Measurements from ENCODE around the gene NELFB. TPM values are rescaled to one million over a fixed set of nuclear protein-coding genes. Genes with fewer than 3 reads are reported as not detected.

Gene NELFB
- total RNA-seq, 1 donor from 2014 or later = 22.2 TPM

GRCh38 chr9:137301081-137301947, 46.2 kb downstream of the NELFB start:
- no peak for DNase-seq (ENCODE audit: low spot score)
- ATAC-seq = peak; percentile 24

GRCh38 chr9:137302118-137302448, 47.0 kb downstream of the NELFB start, which contains the start of gene NRARP:
NRARP (minus strand) TSS chr9:137302271; CDS start chr9:137301928, 343 bp downstream.
- DNase-seq (ENCODE audit: low spot score) = peak; percentile 75
- peak; percentile 57 for ATAC-seq

GRCh38 chr9:137302449-137303150, 47.5 kb downstream of the NELFB start:
- ATAC-seq = no peak
- no peak for DNase-seq (ENCODE audit: low spot score)

GRCh38 chr9:137303151-137303892, 48.2 kb downstream of the NELFB start:
- DNase-seq (ENCODE audit: low spot score) = no peak
- ATAC-seq = no peak

GRCh38 chr9:137303893-137304382, 48.8 kb downstream of the NELFB start:
- no peak for ATAC-seq
- DNase-seq (ENCODE audit: low spot score) = no peak

- no peak for ATAC-seq
These were observed 49.4 kb downstream of the NELFB start for GRCh38 chr9:137304383-137305059.

GRCh38 chr9:137305060-137305797, 50.1 kb downstream of the NELFB start:
- ATAC-seq = peak; percentile 31
- DNase-seq (ENCODE audit: low spot score) = peak; percentile 48

More at GRCh38 chr9:137304383-137305059, 49.4 kb downstream of the NELFB start:
- peak; percentile 44 for DNase-seq (ENCODE audit: low spot score)

- no peak for ATAC-seq
- peak; percentile 51 for DNase-seq (ENCODE audit: low spot score)
These were observed 50.6 kb downstream of the NELFB start for GRCh38 chr9:137305798-137306065.

- peak; percentile 49 for DNase-seq (ENCODE audit: low spot score)
- ATAC-seq = peak; percentile 7
These were observed 51.1 kb downstream of the NELFB start for GRCh38 chr9:137306066-137306849.

GRCh38 chr9:137306850-137307254, 51.7 kb downstream of the NELFB start:
- ATAC-seq = peak; percentile 5
- DNase-seq (ENCODE audit: low spot score) = peak; percentile 48

- DNase-seq (ENCODE audit: low spot score) (peak; percentile 45), ATAC-seq (no peak)
These were observed 52.3 kb downstream of the NELFB start for GRCh38 chr9:137307255-137308056.

GRCh38 chr9:137308057-137308619, 53.0 kb downstream of the NELFB start:
- no peak for DNase-seq (ENCODE audit: low spot score)
- ATAC-seq = no peak

GRCh38 chr9:137309368-137310188, 54.5 kb downstream of the NELFB start:
- ATAC-seq (no peak), DNase-seq (ENCODE audit: low spot score) (no peak)

GRCh38 chr9:137310189-137311052, 55.3 kb downstream of the NELFB start:
- peak; percentile 44 for DNase-seq (ENCODE audit: low spot score)

GRCh38 chr9:137311171-137311985, 56.3 kb downstream of the NELFB start:
- peak; percentile 45 for DNase-seq (ENCODE audit: low spot score)
- ATAC-seq = no peak

More at GRCh38 chr9:137310189-137311052, 55.3 kb downstream of the NELFB start:
- no peak for ATAC-seq
